ENCODE measurements around the gene CHCHD6.

Gene CHCHD6

GRCh38 chr3:126965526-126966080 is 261.6 kb downstream of the CHCHD6 start:
- no peak for DNase-seq

GRCh38 chr3:126967386-126967785 is 263.3 kb downstream of the CHCHD6 start:
- DNase-seq: no peak

DNA sequence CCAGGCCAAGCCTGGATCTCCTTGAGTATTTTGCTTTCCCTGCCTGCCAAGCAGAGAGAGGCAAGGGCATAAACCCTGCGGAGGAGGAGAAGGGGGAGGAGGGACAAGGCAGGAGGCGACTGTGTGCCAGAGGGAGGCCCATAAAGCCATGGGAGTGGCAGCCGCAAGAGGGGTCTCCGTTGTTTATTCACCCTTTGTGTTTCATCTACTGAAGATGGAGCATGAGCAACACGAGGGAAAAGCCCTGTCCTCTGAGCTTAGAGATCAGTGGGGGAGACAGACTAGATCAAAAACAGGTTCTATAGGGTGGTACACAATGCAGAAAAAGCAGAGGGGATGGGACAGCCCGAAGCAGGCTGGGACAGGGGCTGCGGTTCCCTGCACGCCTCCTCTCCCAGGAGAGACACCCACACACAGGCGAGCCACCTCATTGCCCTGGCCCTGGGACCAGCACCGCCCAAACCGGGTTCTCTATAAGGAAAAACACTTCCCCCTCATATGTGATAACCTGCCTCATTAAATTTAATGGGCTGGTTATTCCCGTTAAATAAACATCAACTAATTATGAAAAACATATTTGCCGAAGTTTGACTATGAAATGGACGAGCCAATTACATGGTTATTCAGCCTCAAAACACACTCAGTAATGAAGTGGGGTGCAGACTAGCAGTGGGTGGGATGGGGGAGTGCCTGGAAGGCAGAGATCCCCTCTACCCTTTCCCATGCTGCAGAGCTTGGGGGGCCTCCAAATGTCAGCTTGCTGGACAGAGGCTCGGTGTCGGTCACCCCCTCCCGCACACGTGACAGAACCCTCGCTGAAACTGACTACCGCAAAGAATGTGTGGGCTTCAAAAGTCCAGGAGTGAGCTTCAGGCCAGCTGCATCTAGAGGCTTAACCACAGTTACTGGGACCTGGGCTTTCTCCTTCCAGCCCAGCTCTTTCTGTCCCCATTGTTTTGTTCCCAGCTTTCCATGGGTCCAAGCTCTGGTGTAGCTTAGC is 264.7 kb downstream of the CHCHD6 start:
- no peak for DNase-seq

GRCh38 chr3:126969586-126969985 is 265.5 kb downstream of the CHCHD6 start:
- DNase-seq: no peak

- no peak for DNase-seq
These were observed 266.1 kb downstream of the CHCHD6 start for GRCh38 chr3:126970101-126970500.

DNA sequence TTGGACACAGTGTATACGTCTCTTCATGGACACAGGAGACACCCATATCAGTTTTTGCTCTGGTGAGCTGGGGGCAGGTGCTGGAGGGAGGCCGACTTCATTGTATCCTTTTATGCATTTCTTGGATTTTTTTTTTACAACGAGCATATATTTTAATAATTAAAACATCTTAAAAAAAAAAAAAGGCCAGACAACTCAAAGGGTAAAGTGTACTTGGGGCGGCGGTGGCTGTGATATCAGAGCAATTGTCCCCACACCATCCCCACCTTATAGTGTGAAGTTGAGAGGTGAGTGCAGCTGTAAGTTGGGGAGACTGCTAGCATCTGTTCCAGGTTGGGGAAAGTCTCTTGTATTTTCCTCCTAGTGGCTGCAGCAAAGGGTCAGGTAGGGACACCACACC is 266.9 kb downstream of the CHCHD6 start:
- no peak for DNase-seq

DNA sequence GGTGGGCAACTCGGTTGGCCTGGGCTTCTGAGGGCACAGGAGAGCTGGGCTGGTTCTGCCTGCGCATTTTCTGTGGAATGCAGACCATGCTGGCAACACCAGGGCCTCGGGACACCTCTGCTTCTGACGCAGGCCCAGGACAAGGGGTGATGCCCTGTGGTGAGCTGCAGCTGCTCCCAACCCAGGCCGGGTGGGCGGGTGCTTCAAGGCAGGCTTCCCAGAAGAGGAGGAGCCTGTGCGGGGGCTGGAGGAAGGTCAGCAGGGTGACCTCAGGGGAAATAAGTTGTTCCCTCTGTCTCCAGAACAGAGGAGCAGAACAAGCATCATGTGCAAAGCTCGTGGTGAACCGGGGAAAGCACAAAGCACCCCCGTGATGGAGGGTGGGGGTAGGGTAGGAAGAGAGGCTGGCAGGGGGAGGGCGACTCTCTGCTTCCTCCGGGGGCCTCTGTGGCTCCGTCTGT is 267.9 kb downstream of the CHCHD6 start:
- no peak for DNase-seq

GRCh38 chr3:126972866-126973265 is 268.8 kb downstream of the CHCHD6 start:
- DNase-seq: no peak

GRCh38 chr3:126973814-126974213 is 269.8 kb downstream of the CHCHD6 start:
- DNase-seq: no peak

DNA sequence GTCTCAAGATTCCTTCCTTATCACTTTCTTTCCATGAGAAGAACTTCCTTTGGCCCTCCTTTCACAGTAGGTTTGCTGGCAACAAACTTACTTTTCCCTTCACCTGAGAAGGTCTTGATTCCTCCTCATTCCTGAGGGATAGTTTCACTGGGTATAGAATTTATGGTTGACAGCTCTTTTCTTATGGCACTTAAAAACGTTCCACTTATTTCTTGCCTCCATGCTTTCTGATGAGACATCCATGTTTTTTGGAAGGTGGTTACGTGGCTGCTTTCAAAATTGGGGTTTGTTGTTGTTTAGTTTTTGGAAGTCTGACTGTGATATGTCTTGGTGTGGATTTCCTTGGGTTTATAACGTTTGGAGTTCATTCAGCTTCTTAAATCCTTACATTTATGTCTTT is 270.7 kb downstream of the CHCHD6 start:
- DNase-seq: no peak

GRCh38 chr3:126976906-126977305 is 272.9 kb downstream of the CHCHD6 start:
- no peak for DNase-seq

DNA sequence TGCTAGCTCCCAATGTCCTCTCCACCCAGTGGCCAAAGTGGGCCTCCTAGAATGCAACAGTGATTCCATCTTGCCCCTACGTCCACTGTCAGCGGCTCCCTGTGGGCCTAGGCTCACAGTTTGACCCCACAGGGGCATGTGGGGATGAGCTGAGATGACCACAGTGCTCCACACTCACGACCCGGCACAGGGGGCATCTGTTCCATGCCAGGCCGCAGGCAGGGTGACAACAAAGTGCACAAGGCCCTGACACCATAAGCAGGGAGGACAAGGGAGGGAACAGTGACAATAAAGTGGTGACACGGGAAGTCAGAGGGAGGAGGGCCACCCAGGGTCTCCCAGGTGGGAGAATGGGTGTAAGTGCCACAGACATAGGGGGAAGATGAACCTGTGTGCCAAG is 273.8 kb downstream of the CHCHD6 start:
- DNase-seq: no peak

- DNase-seq: no peak
These were observed 274.3 kb downstream of the CHCHD6 start for GRCh38 chr3:126978291-126978690.

DNA sequence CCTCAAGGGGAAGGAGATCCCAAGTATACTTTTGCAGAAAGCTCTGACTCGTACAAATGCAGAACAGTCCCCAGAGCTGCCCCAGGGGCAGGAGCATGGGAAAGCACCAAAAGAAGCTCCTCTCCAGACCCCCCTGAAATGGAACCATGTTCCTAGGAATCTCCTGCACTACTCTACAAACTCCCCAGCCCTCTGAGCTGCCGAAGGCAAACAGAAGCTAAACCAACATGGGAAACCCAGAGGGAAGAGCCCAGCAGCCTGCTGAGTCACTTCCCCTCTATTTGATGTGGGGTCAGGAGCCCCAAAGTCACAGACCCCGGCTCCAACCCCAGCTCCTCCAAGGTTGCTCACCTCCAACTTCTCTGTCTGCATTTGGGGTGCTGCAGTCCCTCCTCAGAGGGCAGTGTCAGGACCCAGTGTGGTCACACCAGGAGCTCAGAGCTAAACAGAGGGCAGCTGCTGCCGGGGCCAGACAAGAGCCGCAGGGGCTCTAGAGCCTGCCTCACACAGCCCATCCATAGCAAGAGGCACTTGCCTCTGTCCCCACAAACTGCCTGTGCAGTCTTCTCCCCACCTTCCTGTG is 275.1 kb downstream of the CHCHD6 start:
- DNase-seq: no peak

- no peak for DNase-seq
These were observed 276.3 kb downstream of the CHCHD6 start for GRCh38 chr3:126980266-126980811.

GRCh38 chr3:126982126-126982470 is 278.1 kb downstream of the CHCHD6 start:
- no peak for DNase-seq

- peak; percentile 62 to 64 for DNase-seq
These were observed 278.6 kb downstream of the CHCHD6 start, which contains the start of gene PLXNA1 for GRCh38 chr3:126982471-126983175. Gene PLXNA1 (plus strand): TSS chr3:126983115. CDS start chr3:126988594, 5,479 bp downstream.

DNA sequence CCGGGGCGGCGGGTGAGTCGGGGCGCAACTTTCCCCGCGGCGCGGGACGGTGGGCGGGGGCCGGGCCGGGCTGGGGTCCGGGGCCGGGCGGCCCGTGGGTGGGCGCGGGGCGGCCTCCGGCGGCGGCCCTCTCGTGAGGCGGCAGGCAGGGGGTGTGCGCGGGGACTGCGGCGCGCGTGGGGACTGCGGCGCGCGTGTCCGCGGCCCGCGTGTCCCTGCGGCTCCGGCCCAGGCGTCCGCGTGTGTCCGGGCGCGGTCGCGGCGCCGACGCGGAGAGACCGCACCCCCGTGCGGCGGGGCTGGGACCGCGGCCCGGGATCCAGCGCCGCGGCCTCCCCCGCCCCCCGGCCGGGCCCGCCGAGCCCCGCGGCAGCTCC is 279.2 kb downstream of the CHCHD6 start:
- no peak for DNase-seq

DNA sequence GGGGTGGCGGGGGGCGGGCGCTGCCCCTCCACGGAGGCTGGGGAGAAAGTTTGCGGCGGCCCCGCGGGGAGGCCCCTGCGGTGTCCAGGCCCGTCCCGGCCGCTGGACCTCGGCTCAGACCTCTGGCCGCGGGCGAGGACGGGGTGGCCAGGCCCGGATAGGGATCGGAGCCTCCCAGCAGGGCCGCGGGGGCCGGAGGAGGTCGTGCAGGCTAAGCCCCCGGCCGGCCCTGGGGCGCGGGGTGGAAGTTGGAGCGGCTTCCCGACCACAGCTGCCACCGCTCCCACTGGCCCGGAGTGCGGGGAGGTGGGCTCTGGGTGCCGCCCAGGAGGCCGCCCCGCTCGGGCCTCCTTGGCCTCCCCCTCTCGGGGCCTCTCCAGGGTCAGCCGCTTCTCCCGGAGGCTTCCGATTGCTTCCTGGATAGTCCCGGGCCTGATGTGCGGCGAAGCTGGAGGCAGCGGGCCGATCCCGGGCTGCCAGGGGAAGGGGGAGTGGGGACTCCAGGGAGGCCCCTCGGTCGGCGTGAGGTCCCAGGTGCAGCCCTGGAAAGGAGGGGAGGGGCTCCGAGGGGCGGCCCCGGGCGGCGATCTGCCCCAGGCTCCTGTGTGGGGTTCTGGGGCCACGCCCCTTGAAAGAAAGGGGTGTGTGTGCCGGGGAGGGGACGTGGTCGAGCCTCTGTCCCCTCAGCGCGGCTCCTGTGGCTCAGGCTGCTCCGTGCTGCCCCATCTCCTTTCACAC is 279.8 kb downstream of the CHCHD6 start:
- DNase-seq: no peak

DNA sequence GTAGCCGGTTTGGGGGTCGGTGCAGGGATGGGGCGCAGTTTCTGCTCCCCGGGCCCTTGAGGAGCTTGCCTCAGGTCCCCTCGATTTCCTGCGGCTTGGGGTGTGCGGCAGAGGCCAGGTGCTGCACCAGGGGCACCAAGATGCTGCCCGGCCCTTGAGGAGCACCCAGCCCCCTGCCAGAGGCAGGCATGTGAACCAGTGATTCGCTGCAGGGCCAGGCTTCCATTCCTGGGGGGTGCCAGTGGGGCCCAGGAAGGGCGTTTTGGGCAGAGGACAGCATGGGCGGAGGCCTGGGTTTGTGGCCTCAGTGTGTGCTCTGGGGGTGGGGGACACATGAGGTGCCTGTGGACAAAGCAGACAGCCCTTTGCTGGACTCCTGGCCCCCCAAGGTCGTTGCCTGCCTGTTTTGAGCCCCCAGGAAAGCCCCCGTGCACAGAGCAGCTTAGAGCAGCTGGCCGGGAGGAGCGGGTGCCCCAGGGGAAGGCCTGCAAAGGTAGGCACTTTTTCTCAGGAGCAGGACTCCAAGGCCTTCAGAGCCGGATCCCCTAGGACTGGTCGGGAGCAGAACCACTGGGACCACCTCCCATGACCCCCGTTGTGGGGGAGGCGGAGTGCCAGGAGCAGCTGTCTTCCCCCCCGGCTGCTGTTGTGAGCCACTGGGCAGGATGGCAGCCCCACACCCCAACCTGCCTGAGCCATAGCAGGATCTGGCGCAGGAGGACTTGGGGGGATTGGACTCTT is 280.5 kb downstream of the CHCHD6 start:
- DNase-seq: no peak
